HepG2 (cell line): Measurements from ENCODE around the gene NFX1. TPM values are rescaled to one million over a fixed set of nuclear protein-coding genes. Genes with fewer than 3 reads are reported as not detected.

ENCODE experiments used
- AFF4 ChIP-seq: sonication (generic); formaldehyde crosslinking; IDR thresholded peaks from 2 replicates; pipeline ENCODE4 v1.4.0; 2020; ENCODE audit warnings: missing genetic modification reagents
- ATF5 ChIP-seq: sonication (generic); formaldehyde crosslinking; IDR thresholded peaks from 2 replicates; pipeline ENCODE4 v1.4.0; 2020; ENCODE audit warnings: mild to moderate bottlenecking, low read depth, missing genetic modification reagents
- CC2D1A ChIP-seq: sonication (generic); formaldehyde crosslinking; IDR thresholded peaks from 2 replicates; pipeline ENCODE4 v1.8.1; 2023; ENCODE audit warnings: mild to moderate bottlenecking, missing genetic modification reagents
- GPN1 ChIP-seq: sonication (generic); formaldehyde crosslinking; IDR thresholded peaks from 2 replicates; pipeline ENCODE4 v1.5.1; 2020; ENCODE audit warnings: missing genetic modification reagents, borderline replicate concordance
- HDAC6 ChIP-seq: fragments of 200-600 bp; sonication (generic); IDR thresholded peaks from 2 replicates; pipeline ENCODE4 v1.7.0; 2017; ENCODE audit warnings: mild to moderate bottlenecking, antibody characterized with exemption, low read length, low read depth
- JARID2 ChIP-seq: sonication (generic); formaldehyde crosslinking; IDR thresholded peaks from 2 replicates; pipeline ENCODE4 v1.8.1; 2023; ENCODE audit warnings: missing genetic modification reagents, inconsistent platforms; ENCODE audit not compliant: insufficient replicate concordance
- MAX ChIP-seq: IDR thresholded peaks from 2 replicates; pipeline ENCODE4 v1.6.1; 2012; ENCODE audit warnings: inconsistent platforms
- MXD4 ChIP-seq: IDR thresholded peaks from 2 replicates; pipeline ENCODE4 v1.6.1; 2016; ENCODE audit warnings: mild to moderate bottlenecking, missing biosample characterization, missing genetic modification reagents
- NR3C1 ChIP-seq: sonication (generic); formaldehyde crosslinking; IDR thresholded peaks from 2 replicates; pipeline ENCODE4 v1.4.0; 2020; ENCODE audit warnings: missing genetic modification reagents
- PAXIP1 ChIP-seq: sonication (generic); formaldehyde crosslinking; conservative IDR thresholded peaks from 2 replicates; pipeline ENCODE4 v1.4.0; 2020; ENCODE audit warnings: mild to moderate bottlenecking, missing genetic modification reagents, moderate library complexity
- SIN3B ChIP-seq: fragments of 150-350 bp; IDR thresholded peaks from 2 replicates; pipeline ENCODE4 v1.6.1; 2014; ENCODE audit warnings: low read length
- ZFX ChIP-seq: sonication (generic); formaldehyde crosslinking; IDR thresholded peaks from 2 replicates; pipeline ENCODE4 v1.4.0; 2020; ENCODE audit warnings: mild to moderate bottlenecking, low read depth, missing genetic modification reagents, moderate library complexity
- ZNF24 ChIP-seq: fragments of 450-650 bp; IDR thresholded peaks from 2 replicates; pipeline ENCODE4 v1.6.1; 2017; ENCODE audit warnings: antibody characterized with exemption, mild to moderate bottlenecking
- ZNF720 ChIP-seq: sonication (generic); formaldehyde crosslinking; IDR thresholded peaks from 2 replicates; pipeline ENCODE4 v1.4.0; 2020; ENCODE audit warnings: missing genetic modification reagents
- polyA plus RNA-seq, 8 experiments: library from polyadenylated mRNA; depleted of rRNA in 3 of 8; stranded (reverse) in 7 of 8; unstranded in 1 of 8; fragments of >200 nt; fragmentation: Illumina TruSeq in 4 of 8; extraction: Trizol in 4 of 8; gene quantifications; 2 replicates each; pipeline versions ENCODE4 v1.2.1 to v1.2.3, GENCODE V29; 2011 to 2016; ENCODE audit warnings: low read depth in 4 of 8, missing spikeins in 1 of 8, mixed read lengths in 1 of 8; ENCODE audit not compliant: insufficient read depth in 1 of 8
- total RNA-seq, 5 experiments: library from RNA; depleted of rRNA; stranded (reverse); fragments of >200 nt; fragmentation: Illumina TruSeq; extraction: Trizol; gene quantifications; 2 replicates each; pipeline ENCODE4 v1.2.3, GENCODE V29; 2016; ENCODE audit warnings: low read depth in 1 of 5

The NFX1 gene
- total and polyA plus RNA-seq, 2 of the 13 experiments (the other 11 are each of a cell fraction or from before 2014, with no cell fraction given): 23.9 to 27.5 TPM

- TF ChIP-seq ZNF720 (CRISPR knock-in tag): no peak
- no peak for TF ChIP-seq NR3C1 (CRISPR knock-in tag)
- no peak for TF ChIP-seq GPN1 (CRISPR knock-in tag)
- peak; percentile 45; the same call in 1 of the 2 replicates for TF ChIP-seq ZFX
- no peak for TF ChIP-seq SIN3B
- no peak for TF ChIP-seq JARID2 (CRISPR knock-in tag)
- TF ChIP-seq AFF4 (CRISPR knock-in tag): no peak
- no peak for TF ChIP-seq ZNF24
- no peak for TF ChIP-seq CC2D1A
- peak; percentile 100 for TF ChIP-seq PAXIP1
- peak; percentile 76 for TF ChIP-seq MXD4 (CRISPR knock-in tag)
- TF ChIP-seq HDAC6: no peak
- peak; percentile 91 for TF ChIP-seq MAX
- TF ChIP-seq ATF5 (CRISPR knock-in tag): no peak
These were observed 125.3 kb downstream of the NFX1 start (continued) for GRCh38 chr9:33415501-33416038.
